AG09309 (cell line): ENCODE data around the gene ONECUT1.

Experiments used
- DNase-seq: peaks from one replicate; pipeline ENCODE4 v3.0.0-alpha.2; 2010; ENCODE audit warnings: low read depth
- H3K4me3 ChIP-seq: 2 replicates; pipeline ENCODE4 v1.5.1; 2011; ENCODE audit warnings: mild to moderate bottlenecking, low read depth, low read length, moderate library complexity; ENCODE audit not compliant: control insufficient read depth
- CTCF ChIP-seq: IDR thresholded peaks from 2 replicates; pipeline ENCODE4 v1.5.1; 2011; ENCODE audit warnings: mild to moderate bottlenecking, low read depth, low read length, inconsistent platforms; ENCODE audit not compliant: insufficient read depth, control insufficient read depth; ENCODE audit errors: missing control alignments

Gene ONECUT1

DNA sequence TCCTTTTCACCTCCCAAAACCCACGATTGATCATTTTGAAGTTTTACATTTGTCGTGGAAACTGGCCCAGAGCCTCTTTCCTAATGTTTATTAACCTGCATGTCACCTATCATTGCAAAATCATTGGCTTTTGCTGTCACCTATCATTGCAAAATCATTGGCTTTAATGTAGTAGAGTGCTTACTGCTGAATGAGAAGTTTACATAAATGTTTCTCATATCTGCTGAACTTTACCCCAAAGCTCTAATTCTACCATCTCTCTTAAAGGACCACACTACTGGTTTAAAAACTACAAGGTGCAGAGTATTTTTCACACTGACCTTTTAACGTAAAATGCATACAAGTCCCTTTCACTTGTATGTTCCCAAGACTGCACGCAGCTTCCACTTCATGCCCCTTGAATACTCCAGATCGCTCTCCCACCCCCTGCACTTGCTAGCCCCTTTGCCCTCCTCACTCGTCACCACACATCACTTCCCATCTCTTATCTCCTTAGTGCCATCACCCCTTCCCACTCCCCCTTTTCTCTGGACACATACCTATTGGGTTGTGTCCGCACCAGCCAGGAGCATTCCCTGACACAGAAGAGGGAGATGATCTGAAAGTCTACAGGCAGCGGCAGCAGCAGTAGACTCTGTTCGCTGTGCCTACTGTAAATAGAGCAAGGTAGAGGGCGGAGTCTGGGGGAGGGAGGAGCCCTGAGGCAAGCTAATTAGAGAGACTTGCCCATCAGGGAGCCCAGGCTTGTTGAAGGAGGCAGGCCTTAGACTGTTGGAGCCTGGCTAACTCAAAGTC is 80.8 kb downstream of the ONECUT1 start:
- H3K4me3 ChIP-seq: no peak overlapping the region
- no peak for TF ChIP-seq CTCF
- no peak for DNase-seq
